ENCODE measurements around the gene CCNB1. TPM values are rescaled to one million over a fixed set of nuclear protein-coding genes. Genes with fewer than 3 reads are reported as not detected.
A peak's percentile ranks its signal among the peaks of the same experiment; 100 is the strongest.
"Not testable (repeated sequence)": the region's sequence is repeated elsewhere in the genome, so short reads cannot be mapped to it uniquely, and the experiment has no call there.

The CCNB1 gene
- polyA plus RNA-seq (ENCODE audit: insufficient read length), result 136 TPM
- long read RNA-seq, donor 1, transcript CCNB1-201 (9 exons, 2,169 nt), result major isoform, 41 of 49 reads
- long read RNA-seq, donor 1, partial matches to known transcripts, result 5 of 49 reads
- long read RNA-seq, donor 1, other reads (novel, unspliced or antisense), result 0 of 49 reads
- long read RNA-seq, donor 2, transcript CCNB1-201 (9 exons, 2,169 nt), result major isoform, 39 of 39 reads
- long read RNA-seq, donor 2, partial matches to known transcripts, result 0 of 39 reads
- long read RNA-seq, donor 2, other reads (novel, unspliced or antisense), result 0 of 39 reads
- long read RNA-seq, donor 3, transcript CCNB1-201 (9 exons, 2,169 nt), result major isoform, 43 of 44 reads
- long read RNA-seq, donor 3, partial matches to known transcripts, result 0 of 44 reads
- long read RNA-seq, donor 3, other reads (novel, unspliced or antisense), result 0 of 44 reads
- long read RNA-seq, donor 4, partial matches to known transcripts, result 5 of 10 reads
- long read RNA-seq, donor 4, other reads (novel, unspliced or antisense), result 0 of 10 reads
- long read RNA-seq, donor 5, transcript CCNB1-201 (9 exons, 2,169 nt), result major isoform, 63 of 81 reads
- long read RNA-seq, donor 5, partial matches to known transcripts, result 12 of 81 reads
- long read RNA-seq, donor 5, other reads (novel, unspliced or antisense), result 0 of 81 reads
- long read RNA-seq, donor 6, transcript CCNB1-201 (9 exons, 2,169 nt), result major isoform, 52 of 53 reads
- long read RNA-seq, donor 6, partial matches to known transcripts, result 0 of 53 reads
- long read RNA-seq, donor 6, other reads (novel, unspliced or antisense), result 0 of 53 reads
- long read RNA-seq, donor 7, transcript CCNB1-201 (9 exons, 2,169 nt), result major isoform, 47 of 55 reads
- long read RNA-seq, donor 7, partial matches to known transcripts, result 5 of 55 reads
- long read RNA-seq, donor 7, other reads (novel, unspliced or antisense), result 0 of 55 reads
- long read RNA-seq, donor 8, transcript CCNB1-201 (9 exons, 2,169 nt), result major isoform, 13 of 18 reads
- long read RNA-seq, donor 8, partial matches to known transcripts, result 5 of 18 reads
- long read RNA-seq, donor 8, other reads (novel, unspliced or antisense), result 0 of 18 reads

DNA sequence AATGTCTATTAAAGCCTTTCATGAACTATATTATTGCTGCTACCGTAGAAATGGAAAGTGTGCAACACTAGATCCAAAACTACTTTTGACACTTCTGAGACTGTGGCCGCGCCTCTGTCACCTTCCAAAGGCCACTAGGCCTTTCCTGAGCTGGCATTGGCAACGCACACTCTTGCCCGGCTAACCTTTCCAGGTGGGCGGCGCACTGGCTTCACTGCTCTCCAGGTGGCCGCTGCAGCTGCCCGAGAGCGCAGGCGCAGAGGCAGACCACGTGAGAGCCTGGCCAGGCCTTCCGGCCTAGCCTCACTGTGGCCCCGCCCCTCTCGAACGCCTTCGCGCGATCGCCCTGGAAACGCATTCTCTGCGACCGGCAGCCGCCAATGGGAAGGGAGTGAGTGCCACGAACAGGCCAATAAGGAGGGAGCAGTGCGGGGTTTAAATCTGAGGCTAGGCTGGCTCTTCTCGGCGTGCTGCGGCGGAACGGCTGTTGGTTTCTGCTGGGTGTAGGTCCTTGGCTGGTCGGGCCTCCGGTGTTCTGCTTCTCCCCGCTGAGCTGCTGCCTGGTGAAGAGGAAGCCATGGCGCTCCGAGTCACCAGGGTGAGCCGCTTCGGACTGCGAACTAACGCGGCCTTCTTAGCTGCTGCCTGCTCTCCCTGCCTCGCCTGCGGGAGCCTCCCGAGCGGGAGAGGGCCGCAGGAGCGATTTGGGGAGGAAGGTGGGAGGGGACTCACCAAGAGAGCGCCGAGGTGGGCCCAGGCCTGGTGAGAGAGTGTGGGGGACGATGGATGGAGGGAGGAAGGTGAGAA lies at the start of gene CCNB1:
Gene CCNB1, plus strand, starts transcription at position 465 of the 807 bp plus-strand sequence. Its CDS starts 113 bp downstream, at position 578.
- DNase-seq, result peak; percentile 97

DNA sequence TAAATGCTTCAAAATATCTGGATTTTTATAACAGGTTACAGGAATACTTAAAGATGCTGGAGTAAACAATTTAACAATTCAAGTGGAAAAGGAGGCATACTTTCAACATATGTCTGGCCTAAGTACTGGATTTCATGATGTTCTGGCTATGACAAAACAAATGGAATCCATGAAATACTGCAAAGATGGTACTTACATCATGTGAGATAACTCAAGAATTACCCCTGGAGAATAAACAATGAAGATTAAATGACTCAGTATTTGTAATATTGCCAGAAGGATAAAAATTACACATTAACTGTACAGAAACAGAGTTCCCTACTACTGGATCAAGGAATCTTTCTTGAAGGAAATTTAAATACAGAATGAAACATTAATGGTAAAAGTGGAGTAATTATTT lies 37.5 kb upstream of the CCNB1 start:
- no peak for DNase-seq

DNA sequence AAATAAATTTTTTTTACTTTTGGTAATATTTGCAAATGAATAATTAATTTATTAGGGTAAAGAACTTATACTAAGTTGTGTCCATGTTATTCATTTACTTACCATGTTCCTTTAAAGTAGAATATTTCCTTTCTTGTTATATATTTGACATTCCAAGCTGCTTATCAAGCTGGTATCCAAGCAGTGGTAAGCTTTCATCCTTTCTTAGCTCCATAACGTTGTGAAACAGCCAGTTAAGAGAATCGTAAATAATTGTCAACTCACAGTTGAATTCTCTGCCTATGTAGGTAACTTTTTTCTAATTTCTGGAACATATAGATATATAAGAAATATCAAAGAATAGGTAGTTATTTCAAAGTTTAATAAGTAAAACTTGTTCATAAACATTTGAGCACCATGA lies 36.7 kb upstream of the CCNB1 start:
- no peak for DNase-seq

DNA sequence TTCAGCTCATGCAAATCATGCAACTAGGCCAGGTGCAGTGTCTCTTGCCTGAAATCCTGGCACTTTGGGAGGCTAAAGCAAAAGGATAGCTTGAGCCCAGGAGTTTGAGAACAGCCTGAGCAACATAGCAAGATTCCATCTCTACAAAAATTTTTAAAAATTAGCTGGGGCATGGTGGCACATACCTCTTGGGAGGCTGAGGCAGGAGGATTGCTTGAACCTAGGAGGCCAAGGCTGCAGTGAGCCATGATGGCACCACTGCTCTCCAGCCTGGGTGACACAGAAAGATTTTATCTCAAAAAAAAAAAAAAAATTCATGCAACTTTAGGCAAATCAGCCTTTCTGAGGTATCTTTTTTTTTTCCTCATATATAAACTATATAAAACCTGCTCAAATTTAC lies 35.6 kb upstream of the CCNB1 start:
- DNase-seq, result no peak

DNA sequence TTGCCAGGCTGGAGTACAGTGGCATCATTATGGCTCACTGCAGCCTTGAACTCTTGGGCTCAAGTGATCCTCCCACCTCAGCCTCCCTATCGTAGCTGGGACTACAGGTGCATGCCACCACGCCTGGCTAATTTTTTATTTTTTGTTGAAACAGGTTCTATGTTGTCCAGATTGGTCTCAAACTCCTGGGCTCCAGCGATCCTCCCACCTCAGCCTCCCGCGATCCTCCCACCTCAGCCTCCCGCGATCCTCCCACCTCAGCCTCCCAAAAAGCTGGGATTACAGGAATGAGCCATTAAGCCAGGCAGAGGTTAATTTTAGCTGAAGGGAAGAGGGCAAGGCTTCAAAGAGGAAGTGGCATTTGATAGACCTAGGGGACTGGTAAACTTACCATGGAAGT lies 32.8 kb upstream of the CCNB1 start:
- DNase-seq, result no peak

DNA sequence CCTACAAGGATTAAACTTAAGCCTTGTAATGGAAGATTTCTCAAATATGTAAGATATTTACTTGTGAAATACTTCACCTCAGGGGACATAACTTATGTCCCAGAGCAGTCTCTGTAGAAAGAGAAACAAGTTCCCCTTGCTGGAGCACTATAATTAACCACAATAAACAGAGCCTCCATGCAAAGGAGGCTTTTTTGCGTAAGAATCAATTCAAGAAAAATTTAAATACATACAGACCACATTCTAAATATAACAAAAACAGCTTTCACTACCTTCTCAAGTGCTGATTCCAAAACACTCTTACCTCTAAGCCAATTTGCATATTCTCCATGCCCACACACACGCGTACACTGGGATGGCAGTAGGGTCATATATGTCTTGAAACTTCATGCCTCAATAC lies 30.7 kb upstream of the CCNB1 start:
- DNase-seq, result no peak

DNA sequence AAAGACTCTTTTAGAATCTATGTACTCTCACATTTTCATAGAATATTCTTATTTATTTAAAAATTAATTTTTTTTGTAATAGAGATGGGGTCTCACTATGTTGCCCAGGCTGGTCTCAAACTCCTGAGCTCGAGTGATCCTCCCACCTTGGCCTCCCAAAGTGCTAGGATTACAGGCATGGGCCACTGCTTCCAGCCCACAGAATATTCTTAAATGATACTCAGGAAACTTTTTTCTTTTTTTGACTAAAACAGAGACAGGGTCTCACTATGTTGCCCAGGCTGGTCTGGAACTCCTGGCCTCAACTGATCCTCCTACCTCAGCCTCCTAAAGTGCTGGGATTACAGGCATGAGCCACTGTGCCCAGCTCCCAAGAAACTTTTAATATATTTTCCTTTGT lies 29.7 kb upstream of the CCNB1 start:
- not testable (repeated sequence) for DNase-seq

DNA sequence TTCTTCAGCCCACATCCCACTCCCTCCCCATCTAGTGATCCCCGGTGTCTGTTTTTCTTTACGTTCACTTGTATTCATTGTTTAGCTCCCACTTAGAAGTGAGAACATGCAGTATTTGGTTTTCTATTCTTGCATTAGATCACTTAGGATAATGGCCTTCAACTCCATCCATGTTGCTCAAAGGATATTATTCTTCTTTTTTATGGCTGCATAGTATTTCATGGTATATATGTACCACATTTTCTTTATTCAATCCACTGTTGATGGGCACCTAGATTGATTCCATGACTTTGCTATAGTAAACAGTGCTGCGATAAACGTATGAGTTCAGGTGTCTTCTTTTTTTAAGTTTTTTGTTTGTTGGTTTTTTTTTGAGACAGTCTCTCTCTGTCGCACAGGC lies 29.1 kb upstream of the CCNB1 start:
- DNase-seq, result no peak

DNA sequence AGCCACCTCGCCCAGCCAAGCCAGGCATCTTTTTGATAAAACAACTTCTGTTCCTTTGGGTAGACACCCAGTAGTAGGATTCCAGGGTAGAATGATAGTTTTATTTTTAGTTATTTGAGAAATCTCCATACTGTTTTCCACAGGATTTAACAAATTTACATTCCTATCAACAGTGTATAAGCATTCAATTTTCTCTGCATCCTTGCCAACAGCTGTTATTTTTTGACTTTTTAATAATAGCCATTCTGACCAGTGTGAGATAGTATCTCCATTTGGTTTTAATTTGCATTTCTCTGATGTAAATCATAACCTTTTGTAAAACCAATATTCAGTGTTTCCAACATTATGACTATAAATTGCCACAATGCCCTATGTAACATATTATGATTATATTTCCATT lies 28.2 kb upstream of the CCNB1 start:
- no peak for DNase-seq

DNA sequence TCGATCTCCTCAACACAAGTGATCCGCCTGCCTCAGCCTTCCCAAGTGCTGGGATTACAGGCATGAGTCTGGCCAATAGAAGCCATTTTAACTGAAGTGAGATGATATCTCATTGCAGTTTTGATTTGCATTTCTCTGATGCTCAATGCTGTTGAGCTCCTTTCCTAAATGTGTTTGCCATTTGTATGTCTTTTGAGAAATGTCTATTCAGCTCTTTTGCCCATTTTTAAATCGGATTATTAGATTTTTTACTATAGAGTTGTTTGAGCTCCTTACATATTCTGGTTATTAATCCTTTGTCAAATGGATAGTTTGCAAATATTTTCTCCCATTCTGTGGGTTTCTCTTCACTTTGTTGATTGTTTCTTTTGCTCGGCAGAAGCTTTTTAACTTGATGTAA lies 26.7 kb upstream of the CCNB1 start:
- DNase-seq, result not testable (repeated sequence)

DNA sequence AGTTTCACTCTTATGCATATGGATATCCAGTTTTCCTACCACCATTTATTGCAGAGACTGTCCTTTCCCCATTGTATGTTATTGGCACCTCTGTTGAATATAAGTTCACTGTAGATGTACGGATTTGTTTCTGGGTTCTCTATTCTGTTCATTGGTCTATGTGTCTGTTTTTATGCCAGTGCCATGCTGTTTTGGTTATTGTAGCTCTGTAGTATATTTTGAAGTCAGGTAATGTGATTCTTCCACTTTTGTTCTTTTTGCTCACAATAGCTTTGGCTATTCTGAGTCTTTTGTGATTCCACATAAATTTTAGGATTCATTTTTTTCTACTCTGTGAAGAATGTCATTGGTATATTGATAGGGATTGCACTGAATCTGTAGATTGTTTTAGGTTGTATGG lies 26.1 kb upstream of the CCNB1 start:
- DNase-seq, result no peak

DNA sequence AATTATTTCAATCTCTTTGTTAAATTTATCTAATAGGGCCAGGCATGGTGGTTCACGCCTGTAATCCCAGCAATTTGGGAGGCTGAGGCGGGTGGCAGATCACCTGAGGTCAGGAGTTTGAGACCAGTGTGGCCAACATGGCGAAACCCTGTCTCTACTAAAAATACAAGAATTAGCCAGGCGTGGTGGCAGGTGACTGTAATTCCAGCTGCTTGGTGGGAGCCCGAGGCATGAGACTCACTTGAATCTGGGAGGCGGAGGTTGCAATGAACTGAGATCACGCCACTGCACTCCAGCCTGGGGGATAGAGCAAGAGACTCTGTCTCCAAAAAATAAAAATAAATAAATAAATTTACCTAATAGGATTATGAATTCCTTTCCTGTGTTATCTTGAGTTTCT lies 18.4 kb upstream of the CCNB1 start:
- not testable (repeated sequence) for DNase-seq

DNA sequence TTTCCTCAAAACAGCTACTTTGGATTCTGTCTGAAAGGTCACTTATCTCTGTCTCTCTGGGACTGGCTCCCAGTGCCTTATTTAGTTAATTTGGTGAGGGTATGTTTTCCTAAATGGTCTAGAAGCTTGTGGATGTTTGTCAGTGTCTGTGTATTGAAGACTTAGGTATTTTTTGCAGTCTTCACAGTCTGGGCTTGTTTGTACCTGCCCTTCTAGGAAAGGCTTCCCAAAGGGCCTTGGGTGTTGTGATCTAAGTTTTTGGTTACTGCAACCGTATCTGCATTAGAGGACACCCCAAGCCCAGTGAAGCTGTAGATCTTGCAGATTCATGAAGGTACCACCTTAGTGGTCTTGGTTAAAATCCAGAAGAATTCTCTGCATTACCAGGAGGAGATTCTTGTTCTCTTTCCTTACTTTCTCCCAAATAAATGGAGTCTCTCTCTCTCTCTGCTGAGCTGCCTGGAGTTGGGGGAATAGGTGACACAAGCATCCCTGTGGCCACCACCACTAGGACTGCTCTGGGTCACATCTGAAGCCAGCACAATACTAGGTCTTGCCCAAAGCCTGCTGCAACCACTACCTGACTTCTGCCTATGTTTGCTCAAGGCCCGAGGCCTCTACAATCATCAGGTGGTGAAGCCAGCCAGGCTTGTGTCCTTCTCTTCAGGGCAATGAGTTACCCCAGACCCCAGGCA lies 17.8 kb upstream of the CCNB1 start:
- DNase-seq, result no peak

DNA sequence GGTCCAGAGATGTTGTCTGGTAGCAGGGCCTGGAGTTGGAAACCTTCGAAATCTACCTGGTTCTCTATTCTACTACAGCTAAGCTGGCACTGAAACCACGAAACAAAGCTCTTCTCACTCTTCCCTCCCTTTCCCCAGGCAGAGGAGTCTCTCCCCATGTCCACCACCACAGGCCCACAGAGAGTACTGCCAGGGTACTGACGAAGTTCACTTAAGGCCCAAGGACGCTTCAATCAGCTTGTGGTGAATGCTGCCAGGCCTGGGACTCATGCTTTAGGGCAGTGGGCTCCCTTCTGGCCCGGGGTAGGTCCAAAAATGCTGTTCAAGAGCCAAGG lies 17.3 kb upstream of the CCNB1 start:
- no peak for DNase-seq

DNA sequence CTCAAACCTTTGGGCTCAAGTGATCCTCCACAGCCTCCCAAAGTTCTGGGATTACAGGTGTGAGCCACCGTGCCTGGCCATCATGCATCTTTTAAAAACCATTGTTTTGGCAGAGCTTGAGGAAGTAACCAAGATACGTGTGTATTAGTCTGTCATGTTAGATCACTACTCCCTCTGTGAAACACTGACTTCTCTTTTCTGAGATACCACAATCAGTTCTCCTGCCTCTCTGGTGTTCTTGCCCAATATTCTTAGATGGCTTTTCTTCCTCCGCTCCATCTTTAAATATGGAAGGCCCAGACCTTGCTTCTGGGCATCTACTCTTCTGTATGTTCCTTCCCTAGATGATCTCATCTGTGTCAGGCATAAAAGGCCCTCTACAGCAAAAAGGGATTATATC lies 14.2 kb upstream of the CCNB1 start:
- DNase-seq, result no peak

DNA sequence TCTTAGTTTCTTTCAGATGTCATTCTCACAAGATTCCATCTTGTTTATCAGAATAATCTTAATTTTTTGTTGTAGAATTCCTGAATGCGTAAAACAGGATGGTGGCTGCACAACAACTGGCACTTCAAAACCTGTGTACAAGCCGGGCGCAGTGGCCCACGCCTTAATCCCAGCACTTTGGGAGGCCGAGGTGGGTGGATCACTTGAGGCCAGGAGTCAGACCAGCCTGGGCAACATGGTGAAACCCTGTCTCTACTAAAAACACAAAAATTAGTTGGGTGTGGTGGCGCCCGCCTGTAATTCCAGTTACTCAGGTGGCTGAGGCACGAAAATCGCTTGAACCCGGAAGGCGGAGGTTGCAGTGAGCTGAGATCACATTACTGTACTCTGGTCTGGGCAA lies 10.5 kb upstream of the CCNB1 start:
- no peak for DNase-seq

DNA sequence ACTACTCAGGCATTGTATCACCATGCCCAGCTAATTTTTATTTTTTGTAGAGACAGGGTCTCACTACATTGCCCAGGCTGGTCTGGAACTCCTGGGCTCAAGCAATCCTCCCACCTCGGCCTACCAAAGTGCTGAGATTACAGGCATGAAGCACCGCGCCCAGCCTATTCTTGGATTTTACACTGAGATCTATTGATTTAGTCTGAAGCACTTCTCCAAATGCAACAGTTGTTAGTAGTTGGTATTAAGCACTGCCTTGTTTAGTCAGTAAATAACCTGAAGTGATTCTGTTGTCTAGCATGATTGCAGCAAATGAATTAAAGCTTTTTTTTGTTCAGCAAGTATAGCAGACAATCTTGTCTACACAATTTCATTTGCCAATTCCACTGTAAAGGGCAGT lies 8.9 kb upstream of the CCNB1 start:
- no peak for DNase-seq

DNA sequence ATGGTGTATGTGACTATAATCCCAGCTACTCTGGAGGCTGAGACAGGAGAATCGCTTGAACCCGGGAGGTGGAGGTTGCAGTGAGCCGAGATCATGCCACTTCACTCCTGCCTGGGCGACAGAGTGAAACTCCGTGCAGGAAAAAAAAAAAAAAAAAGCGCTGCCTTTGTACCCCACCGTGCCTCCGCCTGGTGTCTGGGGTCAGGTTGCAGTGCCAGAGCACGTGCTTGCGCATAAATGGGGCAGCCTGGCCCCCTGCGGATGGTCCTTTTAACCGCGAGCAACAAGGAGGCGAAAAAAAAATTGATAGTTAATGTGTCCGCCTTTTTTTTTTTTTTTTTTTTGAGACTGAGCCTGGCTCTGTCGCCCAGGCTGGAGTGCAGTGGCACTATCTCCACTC lies 6.3 kb upstream of the CCNB1 start:
- no peak for DNase-seq

DNA sequence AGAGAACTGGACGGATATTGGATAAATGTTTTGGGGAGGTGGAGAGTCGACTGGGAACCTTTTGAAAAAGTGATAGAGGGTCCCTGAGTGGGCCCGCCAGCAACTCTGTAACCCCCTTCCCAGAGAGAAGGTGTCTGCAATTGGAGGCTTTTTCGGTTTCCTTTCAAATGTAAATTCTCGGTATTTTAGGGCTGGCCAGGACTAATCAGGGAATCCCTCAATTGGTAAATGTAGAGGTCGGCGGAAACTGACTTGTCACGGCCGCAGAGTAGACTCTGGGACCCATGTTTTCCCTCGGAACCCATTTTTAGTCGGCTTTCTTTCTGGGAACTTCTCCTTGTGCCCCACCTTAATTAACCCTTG lies 524 bp downstream of the CCNB1 start:
- DNase-seq, result no peak

DNA sequence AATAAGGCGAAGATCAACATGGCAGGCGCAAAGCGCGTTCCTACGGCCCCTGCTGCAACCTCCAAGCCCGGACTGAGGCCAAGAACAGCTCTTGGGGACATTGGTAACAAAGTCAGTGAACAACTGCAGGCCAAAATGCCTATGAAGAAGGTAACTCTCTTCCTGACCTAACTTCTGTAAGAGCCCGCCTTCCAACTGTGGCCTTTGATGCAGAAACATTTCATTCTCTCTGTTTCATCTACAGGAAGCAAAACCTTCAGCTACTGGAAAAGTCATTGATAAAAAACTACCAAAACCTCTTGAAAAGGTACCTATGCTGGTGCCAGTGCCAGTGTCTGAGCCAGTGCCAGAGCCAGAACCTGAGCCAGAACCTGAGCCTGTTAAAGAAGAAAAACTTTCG lies 979 bp downstream of the CCNB1 start:
- no peak for DNase-seq

DNA sequence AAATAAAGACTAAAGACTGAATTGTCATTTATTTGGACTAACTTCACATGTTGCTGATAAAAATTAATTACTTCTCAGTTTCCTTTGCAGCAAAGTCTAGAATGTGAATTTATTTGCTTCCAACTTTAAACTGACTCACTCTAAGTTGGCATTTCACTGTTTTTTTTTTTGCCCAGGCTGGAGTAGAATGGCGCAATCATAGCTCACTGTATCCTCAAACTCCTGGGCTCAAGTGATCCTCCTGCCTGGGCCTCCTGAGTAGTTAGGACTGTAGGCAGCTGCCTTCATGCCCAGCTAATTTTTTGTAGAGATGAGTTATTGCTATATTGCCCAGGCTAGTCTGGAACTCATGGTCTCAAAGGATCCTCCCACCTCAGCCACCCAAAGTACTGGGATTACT lies 3.5 kb downstream of the CCNB1 start:
- no peak for DNase-seq

DNA sequence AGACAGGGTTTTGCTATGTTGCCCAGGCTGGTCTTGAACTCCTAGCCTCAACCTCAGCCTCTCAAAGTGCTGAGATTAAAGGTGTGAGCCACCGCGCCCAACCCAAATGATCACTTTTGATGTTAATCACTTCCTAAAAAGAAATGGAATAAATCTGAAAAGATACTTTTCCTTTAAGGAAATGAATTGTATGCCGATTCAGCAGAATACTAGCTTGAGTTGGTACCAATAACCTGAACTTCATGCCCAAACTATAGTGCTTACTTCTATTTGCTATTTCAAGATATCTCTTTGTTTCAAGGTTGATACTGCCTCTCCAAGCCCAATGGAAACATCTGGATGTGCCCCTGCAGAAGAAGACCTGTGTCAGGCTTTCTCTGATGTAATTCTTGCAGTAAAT lies 4.0 kb downstream of the CCNB1 start:
- DNase-seq, result no peak
